Superior temporal gyrus (tissue), 1 donor: ENCODE results near the gene PALD1.
A peak's percentile ranks its signal among the peaks of the same experiment; 100 is the strongest.

Experiments used
- DNase-seq: peaks from one replicate; pipeline ENCODE4 v3.0.0-alpha.2; 2016; ENCODE audit errors: extremely low spot score

The PALD1 gene

DNA sequence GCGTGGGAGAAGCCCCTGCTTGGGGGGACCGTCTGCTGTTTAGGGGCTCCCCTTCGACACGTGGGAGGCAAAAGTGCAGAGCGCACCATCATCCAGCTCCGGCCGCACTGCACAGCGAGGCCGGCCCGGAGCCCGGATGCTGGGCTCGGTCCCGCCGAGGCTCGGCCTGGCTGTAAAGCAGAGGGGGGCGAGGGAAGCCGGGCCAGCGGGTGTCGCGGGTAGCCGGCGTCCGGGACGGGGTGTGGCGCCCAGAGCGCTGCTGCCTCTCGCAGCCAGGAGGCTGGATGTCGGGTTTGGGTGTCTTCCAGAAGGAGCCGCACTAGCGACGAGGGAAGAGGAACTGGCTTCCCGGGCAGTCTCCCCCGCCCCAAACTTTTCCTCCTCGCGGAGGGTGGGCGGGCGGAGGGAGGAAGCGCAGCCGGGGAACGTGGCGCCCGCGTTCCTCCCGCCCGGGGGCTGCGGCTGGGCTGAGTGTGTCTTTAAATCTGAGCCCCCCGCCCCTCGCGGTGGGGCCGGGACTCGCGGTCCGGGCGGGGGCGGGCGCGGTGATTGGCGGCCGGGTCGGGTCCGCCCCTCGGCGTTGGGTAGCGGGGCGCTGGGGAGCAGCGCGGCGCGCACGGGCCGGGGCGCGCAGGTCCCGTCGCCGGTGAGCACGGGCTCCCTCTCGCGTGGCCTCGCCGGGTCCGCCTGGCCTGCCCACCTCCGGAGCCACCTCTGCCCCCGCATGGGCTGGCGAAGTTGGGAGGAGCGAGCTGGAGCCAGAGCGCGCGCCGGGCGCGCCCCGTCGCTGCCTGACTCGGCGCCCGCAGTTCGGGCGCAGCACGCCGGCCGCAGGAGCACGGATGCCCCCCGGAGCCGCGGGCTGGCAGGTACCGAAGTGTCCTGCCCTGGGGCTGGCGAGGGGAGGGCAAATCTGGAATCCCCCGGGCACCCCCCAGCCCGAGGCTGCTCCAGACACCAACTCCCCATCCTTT is at the start of gene PALD1:
Gene PALD1, plus strand, starts transcription at position 577 of the 974 bp plus-strand sequence. CDS start 47,185 bp downstream, outside the sequence.
- DNase-seq = no peak

DNA sequence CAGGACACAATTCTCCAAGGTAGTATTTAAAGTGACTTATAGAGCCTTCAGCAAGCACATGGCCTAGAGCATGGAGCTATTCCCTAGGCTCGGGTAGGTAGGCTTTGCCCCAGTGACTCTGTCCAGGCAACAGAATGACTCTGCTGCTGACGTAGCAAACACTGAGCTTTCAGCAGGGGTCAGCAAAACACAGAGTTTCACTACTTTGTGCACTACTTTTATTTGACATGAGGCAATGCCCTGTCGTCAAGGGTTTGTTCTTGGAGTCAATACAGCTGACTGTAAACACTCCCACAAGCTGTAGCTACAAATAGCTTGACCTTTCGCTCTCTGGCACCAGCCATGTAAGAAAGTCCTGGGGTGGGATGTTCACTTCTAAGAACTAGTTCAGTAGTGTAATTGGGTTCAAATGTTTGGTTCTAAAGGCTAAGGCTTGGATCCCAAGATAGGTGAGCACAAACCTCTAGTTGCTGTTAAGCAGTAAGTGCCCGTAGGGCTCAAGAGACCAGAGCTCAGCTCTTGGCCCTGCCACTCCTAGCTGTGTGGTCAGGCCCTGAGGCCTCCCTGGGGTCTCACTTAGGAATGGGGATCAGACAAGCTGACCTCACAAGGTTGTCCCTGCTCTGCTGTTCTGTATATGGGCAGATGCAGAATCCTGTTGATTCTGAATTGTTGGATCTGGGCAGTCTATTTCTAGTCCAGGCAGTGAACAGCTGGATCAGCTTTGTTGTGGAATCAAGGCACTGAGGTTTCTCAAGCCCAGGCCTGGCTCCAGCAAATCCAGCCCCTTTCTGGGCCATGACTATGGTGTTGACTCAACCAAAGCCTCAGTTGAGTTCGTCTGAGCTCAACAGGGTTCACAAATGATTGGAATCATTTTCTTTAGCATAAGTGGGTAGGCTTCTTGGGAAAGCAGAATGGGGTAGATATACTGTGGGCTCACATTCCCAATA is 47.8 kb upstream of the PALD1 start:
- DNase-seq = peak; percentile 37

DNA sequence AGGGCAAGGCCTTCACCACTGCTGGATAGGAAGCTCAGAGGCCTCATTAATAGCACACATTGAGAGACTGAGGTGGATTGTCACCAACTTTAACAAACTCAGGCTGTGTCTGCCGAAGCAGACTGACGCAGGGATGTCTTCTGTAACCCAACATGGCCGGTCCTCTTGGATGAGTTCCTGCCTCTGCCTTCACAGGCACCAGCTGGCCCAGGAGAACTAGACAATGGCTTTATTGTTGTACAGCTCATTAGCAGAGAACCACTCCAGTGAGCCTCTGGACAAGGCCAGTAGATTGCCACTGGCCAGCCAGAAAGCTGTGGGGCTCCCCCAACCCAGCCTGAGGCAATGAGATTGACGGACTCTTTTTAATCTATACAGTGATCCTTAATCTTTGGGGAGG is 46.5 kb upstream of the PALD1 start:
- DNase-seq = peak; percentile 91

DNA sequence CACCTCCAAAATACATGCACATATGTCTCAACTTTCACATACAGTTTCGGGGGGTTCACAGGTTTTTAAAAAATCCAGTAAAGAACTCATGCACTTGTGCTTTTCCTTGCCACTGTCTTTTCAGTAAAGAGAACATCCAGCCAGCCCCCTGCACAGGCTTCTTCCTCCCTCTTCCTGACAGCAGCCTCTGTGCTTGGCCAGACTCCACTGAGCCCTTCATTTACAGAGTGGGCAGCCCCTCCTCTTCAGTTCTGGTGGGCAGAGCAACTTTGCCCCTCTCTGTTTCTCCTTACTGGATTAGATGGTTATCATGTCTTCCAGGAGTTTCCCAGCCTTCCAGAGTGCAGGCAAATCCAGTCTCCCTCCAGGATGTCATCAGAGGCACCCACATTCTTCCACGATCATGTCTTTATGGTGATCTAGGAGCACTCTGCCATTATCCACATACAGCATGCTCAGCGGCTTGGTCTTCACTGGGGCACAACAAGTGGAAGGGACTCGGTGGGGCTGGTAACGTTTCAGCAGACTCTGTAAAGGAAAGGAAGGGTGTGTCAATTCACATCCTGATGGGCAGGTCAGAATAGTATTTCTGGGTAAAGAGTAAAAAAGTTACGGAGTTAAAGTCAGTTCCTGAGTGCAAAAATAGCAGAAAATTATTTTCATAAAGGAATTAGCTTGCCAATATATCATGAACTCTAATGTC is 45.9 kb upstream of the PALD1 start:
- no peak for DNase-seq

DNA sequence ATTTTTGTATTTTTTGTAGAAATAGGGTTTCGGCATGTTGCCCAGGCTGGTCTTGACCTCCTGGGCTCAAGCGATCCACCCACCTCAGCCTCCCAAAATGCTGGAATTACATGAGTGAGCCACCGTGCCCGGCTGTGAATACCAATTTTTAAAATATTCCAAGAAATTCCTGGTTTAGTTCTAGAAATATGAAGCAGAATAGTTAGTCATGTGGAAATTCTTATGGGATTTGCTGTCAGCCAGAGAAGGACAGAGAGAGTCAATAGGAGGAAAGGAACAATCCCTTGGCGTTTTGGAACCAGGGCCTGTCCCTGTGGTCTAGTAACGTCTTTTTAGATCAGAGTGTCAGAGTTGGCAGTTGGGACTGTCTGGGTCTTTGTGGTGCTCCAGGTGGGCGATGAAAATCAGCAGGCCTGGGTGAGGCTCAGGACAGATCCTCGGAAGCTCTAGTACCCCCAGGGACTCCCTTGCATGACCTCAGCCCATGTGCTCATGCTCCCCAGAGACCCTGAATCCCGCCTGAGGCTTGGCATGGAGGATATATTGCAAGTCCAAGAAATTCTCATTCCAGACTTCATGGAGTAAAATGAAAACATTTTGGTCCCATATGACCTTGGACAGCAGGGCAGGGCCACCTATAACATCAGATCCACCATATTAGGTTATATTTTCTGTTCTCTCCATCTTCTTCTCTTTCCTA is 44.8 kb upstream of the PALD1 start:
- DNase-seq = no peak

DNA sequence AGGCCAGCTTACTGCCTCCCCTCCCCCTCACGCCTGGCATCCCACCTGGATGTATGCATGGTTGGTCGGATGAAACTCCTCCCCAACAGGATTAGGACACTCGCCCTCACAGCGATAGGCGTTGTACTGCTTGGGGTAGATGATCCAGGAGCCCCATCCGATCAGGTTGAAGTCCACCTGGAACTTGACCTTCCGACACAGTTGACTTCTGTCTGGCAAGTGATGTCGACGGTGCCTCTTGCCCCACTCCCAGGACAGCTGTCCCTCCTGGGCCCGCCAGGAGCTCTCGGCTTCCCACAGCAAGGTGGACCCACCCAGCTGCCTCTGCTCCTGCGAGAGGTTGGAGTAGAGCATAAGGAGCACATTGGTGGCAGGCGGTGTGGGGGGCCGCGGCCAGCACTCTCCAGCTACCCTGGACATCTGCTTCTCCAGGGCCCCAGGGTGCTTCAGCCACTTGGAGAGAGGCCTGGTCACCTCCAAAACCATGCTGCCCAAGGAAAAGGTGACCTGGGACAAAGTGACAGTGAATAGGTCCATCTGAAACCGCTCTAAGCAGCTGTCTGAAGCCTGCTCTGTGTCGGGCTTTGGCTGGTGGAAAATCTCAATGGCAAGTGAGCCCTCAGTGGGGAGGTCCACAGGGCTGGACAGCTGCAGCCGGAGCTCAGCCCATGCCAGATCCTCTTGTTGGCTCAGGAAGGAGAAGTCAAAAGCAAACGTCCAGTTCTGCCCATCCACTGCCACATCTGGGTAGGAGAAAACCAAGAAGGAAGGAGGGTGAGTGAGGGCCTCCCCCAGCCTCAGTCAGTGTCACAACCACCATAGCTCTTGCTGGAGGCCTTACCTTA is 43.1 kb upstream of the PALD1 start:
- DNase-seq = no peak

DNA sequence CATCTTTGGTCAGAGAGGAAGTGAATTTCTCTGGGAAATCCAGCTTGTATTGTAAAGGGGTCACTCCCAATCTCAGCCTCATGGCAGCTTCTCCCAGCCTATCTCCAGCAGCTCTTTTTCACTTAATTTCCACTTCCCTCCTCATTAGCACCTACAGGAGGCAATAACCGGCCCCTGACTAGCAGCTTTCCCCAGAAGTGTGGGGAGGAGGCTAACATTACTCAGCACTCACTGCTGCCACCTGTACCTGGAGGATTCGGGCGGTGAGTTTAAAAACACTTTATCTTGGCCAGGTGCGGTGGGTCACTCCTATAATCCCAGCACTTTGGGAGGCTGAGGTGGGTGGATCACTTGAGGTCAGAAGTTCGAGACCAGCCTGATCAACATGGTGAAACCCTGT is 40.8 kb upstream of the PALD1 start:
- DNase-seq = no peak

DNA sequence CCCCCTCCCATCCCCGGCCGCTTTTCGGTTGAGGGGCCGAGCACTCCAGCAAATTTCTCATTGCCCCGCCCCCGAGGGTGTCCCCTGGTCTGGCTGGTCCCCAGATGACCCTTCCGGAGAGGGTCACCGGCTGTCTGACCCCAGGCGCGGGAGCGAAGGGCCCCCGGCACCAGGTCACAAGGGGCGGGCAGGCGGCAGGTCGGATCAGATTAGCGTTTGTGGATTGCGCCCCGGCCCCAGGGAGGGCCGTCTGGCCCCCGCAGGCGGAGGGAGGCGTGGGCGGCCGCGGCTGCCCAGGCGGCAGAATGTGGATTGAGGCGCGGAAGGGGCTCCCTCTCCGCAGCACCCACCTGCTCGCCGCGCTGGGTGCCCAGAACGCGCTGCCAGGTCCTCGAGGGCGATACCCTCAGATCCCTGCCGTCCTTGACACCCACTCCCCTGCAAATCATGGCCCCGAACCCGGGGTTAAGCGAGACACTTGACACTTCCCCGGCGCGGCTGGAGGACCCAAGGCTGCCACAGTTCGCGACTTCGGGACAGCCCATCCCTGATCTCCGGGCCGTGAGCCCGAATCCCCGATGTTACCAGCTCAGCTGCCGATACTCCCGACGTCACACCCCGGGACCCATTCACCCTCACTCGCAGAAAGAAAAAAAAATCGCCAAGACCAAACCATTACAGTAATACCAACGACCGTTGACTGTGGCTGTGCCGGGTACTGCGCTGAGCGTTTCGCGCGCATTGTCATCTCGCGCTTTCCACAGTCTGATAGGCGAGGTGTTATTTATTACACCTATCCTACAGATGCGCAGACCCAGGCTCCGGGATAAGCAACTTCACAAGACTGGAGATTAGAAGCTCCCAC is 38.0 kb upstream of the PALD1 start:
- no peak for DNase-seq

DNA sequence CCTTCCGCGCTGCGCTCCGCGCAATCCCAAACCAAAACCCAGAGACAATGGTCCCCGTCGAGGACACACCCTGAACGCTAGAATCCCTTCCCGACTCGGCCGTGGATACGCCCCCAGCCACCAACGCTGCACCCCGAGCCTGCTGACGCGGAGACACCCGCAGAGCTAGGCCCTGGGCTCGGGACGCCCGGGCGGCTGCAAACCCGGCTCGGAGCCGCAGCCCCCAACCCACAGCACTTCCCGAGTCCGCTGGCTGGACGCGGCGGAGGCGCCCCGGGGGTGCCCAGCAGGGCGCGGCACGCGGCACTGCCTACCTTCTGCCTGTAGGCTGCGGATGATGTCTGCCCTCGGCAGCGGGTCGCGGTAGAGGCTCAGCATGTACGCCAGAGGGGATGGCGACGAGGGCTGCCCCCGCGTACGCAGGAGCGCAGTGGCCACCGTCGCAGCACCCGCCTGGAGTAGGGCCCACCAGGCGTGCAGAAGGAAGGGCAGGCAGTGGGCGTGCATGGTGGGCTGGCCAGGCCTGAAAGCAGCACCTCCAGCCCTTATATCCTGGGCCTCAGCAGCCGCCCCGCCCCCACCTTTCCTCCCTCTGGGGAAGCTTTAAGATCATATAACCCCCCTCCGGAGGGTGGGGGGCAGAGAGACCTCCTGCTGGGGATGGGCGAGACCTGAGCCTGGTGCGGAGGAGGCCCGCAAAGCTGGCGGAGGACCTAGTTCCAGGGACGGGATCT is 37.2 kb upstream of the PALD1 start, which contains the start of gene NODAL:
Gene NODAL, minus strand, starts transcription at position 521 of the 734 bp plus-strand sequence. Its CDS starts 14 bp downstream, at position 507.
- DNase-seq = no peak

DNA sequence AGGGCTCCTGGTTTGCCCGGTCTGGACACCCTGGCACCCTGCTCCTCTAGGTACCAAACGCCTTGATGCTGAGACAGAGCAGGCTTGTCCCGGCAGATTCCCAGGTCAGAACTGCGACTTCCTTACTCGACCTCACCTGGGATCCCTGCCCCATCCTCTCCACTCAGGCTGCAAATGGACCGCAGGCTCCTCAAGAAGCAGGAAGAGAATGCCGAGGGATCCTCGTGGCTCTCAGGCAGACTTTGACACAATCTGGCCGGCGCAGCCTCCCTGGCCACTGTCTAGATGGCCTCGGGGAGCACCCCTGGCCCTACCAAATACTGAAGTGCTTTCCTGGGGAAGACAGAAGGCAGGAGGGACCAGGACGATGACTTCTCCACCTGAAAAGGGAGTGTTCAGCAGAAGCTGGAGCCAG is 36.7 kb upstream of the PALD1 start:
- DNase-seq = no peak

DNA sequence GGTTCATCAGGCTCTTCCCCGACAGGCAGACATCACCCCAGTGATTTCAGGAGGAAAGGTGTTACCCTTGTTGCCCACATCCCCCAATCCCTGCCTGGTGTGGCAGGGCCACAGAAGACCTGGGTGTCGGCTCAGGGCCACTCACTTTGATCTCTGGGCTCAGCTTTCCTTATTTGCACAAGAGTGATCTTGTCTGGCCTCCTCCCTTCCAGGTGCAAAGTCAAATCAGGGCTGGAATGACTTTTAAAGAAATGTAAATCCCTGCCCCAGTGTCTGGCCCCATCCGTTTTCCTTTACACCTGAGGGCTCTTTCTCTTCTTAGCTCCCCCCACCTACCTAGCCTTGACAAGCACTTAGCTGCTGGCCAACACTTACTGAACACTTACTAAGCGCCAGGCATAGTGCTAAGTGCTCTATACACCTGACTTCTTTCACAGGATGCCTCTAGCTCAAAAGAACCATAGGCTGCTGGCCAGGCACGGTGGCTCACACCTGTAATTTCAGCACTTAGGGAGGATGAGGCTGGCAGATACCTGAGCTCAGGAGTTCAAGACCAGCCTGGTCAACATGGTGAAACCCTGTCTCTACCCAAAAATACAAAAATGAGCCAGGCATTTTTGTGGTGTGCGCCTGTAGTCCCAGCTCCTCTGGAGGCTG is 36.1 kb upstream of the PALD1 start:
- DNase-seq = no peak

DNA sequence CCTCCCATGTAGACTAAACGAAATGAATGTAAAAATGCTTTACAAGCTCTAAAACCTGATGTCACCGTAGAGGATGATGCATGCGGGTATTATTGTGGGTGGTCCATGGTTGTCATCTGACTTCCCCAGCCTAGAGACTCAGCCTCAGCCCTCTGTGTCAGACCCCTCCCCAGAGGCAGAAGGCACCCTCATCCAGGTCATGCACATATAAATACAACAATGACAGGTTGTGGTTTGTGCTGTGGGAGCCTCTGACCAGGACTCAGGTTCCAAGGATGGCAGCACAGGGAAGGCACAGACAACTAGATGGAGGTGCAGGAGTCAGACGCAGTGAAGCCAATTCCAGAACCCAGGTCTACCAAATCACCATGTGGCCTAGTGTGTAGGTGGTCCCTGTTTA is 33.8 kb upstream of the PALD1 start:
- no peak for DNase-seq

DNA sequence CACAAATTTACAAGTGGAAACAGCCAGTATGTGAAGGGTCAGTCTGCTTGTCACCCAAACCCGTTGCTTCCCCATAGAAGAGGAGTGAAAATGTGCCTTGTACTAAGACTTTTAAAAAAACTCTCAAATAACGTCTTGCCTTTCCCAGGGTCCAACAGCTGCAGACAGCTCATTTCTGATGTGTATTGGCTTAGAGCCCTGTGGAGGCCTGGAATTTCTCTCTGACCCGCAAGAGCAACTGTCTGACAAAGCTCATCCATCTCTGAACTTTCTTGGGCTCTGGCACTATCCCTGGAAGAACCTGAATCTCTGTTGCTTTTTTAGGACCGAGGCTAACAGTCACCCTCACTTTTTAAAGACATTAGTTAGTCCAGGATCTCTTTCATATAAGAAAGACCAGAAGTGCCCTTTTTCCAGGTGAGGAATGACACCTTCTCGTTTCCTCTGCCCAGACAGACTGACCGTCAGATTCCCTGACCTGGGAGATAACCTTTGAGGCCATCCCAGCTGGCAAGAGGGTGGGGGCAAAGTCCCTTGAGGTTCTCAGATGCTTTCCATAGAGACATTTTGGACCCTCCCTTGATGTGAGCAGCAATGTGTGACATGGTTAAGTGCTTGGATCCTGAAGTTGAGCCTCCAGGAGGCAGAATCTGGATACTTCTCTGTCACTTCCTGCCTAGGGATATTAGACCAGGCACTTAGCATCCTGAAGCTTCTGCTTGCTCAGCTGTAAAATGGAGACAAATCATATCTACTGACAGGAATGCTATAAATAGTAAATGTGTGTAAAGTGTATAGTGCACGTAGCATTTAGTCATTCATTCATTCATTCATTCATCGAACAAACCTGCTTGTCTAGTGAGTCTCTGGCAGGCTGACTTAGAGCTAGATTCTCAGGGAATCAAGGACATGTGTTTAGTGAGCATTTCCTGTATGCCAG is 32.6 kb upstream of the PALD1 start:
- DNase-seq = no peak

DNA sequence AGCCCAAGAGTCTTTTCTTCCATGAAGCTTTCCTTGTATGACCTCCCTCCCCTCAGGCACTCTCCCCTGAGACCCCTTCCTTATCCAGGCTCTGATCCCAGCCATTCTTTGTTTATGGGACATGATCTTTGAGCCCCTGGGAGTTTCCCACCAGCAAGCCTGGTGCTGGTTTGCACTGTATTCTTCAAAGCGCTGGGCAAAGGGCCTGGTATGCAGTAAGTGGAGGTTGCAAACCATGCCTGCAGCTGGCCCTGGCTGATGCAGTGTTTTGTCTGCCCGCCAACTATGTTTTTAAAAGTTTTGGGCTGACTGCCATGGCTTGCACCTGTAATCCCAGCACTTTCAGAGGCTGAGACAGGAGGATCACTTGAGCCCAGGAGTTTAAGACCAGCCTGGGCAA is 30.3 kb upstream of the PALD1 start:
- no peak for DNase-seq

DNA sequence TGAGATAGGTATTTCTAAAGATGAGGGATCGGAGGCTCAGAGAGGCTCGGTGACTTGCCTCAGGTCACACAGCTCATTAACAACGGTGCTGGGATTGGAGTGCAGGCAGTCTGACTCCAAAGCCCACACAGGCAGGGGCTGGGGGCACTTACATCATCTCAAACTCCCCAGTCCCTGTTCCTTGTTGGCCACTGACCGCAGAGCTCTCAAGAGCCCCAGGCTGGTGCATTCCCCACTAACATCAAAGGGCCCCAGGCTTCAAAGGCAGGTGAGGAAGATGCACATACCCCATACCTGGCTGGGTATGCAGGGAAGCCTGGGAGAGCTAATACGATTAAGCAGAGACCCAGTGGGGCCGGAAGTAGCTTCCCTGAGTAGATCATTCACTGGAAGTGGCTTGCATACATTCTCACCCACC is 23.3 kb upstream of the PALD1 start:
- no peak for DNase-seq

DNA sequence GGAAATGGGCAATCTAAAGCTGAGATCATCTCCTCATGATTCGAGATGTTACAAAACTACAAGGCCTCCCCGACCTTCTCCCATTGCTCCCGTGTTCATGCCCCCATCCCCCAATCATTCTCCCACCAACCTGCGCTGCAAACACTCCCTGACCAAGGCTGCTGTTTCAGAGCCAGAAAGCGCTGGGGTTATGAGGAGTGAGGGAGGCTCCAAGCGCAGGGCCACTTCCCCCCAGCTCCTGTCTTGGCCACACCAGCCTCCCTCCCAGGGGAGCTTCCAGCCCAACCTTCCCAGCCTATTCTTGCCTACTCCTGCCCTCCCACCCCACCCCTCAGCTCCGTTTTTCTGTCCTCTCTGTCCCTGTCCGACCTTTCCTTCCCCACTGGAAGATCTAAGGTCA is 22.4 kb upstream of the PALD1 start:
- no peak for DNase-seq
